GM12878 (cell line): ENCODE results near the gene ASAP3. TPM values are rescaled to one million over a fixed set of nuclear protein-coding genes. Genes with fewer than 3 reads are reported as not detected.

ENCODE experiments used
- ATAC-seq: fragments of 200-7000 bp; cut with Tn5 transposase; 3 replicates; pipeline ENCODE4 v1.9.1; 2020; ENCODE audit warnings: mild to moderate bottlenecking, moderate library complexity
- BruUV-seq: library from RNA; stranded (reverse); fragments of 400-500 nt; replicated peaks from 2 replicates; lab custom pipeline; 2021; lab: Mats Ljungman, UMichigan
- CTCF ChIA-PET: fragments of 300-600 bp; sonication (Branson Sonifier 250); formaldehyde crosslinking; extraction: SDS; loops from one replicate; lab custom pipeline; 2021; ENCODE audit warnings: inconsistent platforms; lab: Yijun Ruan, JAX
- POLR2A ChIA-PET: fragments of 350-600 bp; formaldehyde crosslinking; extraction: SDS; loops from one replicate; lab custom pipeline; 2021; ENCODE audit warnings: inconsistent platforms; lab: Charles Lee
- RAD21 ChIA-PET: fragments of 300-600 bp; sonication (Branson Sonifier 250); formaldehyde crosslinking; loops from one replicate; lab custom pipeline; 2023; ENCODE audit warnings: antibody characterized with exemption; ENCODE audit not compliant: unreplicated experiment; lab: Charles Lee
- SMC1A ChIA-PET: fragments of 300-600 bp; sonication (Branson Sonifier 250); formaldehyde crosslinking; loops from one replicate; lab custom pipeline; 2023; ENCODE audit not compliant: unreplicated experiment, uncharacterized antibody; lab: Charles Lee
- DNase-seq: peaks from one replicate; pipeline ENCODE4 v3.0.0-alpha.2; 2011; ENCODE audit warnings: low read depth, low spot score
- FAIRE-seq: peaks from 3 replicates; lab custom pipeline; 2011; peaks lifted over from hg19 to GRCh38; lab: Jason Lieb, UNC
- H2AFZ ChIP-seq: 2 replicates; pipeline ENCODE4 v1.6.0; 2011; ENCODE audit warnings: low read depth, low read length, control low read depth; ENCODE audit not compliant: control insufficient read depth
- H3K27ac ChIP-seq: 2 replicates; pipeline ENCODE4 v1.5.1; 2011; ENCODE audit warnings: control low read depth; ENCODE audit not compliant: control insufficient read depth, insufficient read depth
- H3K27me3 ChIP-seq, 2 experiments: replicated peaks in 1 of 2; 2 replicates each; pipeline versions ENCODE4 v1.6.0 to v1.6.1; 2011; ENCODE audit warnings: low read length in 1 of 2; ENCODE audit not compliant: control insufficient read depth in 2 of 2, insufficient read depth in 2 of 2
- H3K36me3 ChIP-seq, 2 experiments: 2 replicates each; pipeline ENCODE4 v1.5.1; 2011; ENCODE audit warnings: low read length in 1 of 2; ENCODE audit not compliant: control insufficient read depth in 2 of 2, insufficient read depth in 2 of 2
- H3K4me1 ChIP-seq: 2 replicates; pipeline ENCODE4 v1.6.1; 2011; ENCODE audit warnings: mild to moderate bottlenecking, low read length, moderate library complexity, mixed read lengths; ENCODE audit not compliant: control insufficient read depth, insufficient read depth
- H3K4me2 ChIP-seq: 2 replicates; pipeline ENCODE4 v1.6.0; 2011; ENCODE audit warnings: control low read depth; ENCODE audit not compliant: control insufficient read depth, insufficient read depth
- H3K4me3 ChIP-seq: fragments of 200-600 bp; sonication (generic); 2 replicates; pipeline ENCODE4 v1.5.1; 2016
- H3K79me2 ChIP-seq: 2 replicates; pipeline ENCODE4 v1.6.0; 2011; ENCODE audit warnings: low read length; ENCODE audit not compliant: control insufficient read depth, insufficient read depth
- H3K9ac ChIP-seq: 2 replicates; pipeline ENCODE4 v1.8.0; 2011; ENCODE audit warnings: low read length, control low read depth, mixed read lengths; ENCODE audit not compliant: control insufficient read depth, insufficient read depth
- H3K9me3 ChIP-seq: replicated peaks from 3 replicates; pipeline ENCODE4 v1.5.1; 2011; ENCODE audit warnings: mild to moderate bottlenecking, low read length; ENCODE audit not compliant: control insufficient read depth, insufficient read depth
- H4K20me1 ChIP-seq: 2 replicates; pipeline ENCODE4 v1.6.0; 2011; ENCODE audit not compliant: control insufficient read depth, insufficient read depth
- BCL3 ChIP-seq: IDR thresholded peaks from 2 replicates; pipeline ENCODE4 v1.6.1; 2011; ENCODE audit warnings: borderline replicate concordance, low read depth, mild to moderate bottlenecking, moderate library complexity, low read length; ENCODE audit not compliant: insufficient read depth, poor library complexity, severe bottlenecking
- BCLAF1 ChIP-seq: fragments of 450-650 bp; IDR thresholded peaks from 2 replicates; pipeline ENCODE4 v1.6.1; 2017; ENCODE audit warnings: antibody characterized with exemption, mild to moderate bottlenecking, moderate library complexity
- CEBPB ChIP-seq, 2 experiments: fragments of 150-350 bp in 1 of 2; IDR thresholded peaks; 2 replicates each; pipeline ENCODE4 v1.6.1; 2012 to 2014; ENCODE audit warnings: low read depth in 2 of 2, low read length in 2 of 2, borderline replicate concordance in 1 of 2, inconsistent platforms in 1 of 2
- IRF4 ChIP-seq: IDR thresholded peaks from 2 replicates; pipeline ENCODE4 v1.6.1; 2011; ENCODE audit warnings: low read depth, low read length
- NFXL1 ChIP-seq: fragments of 450-650 bp; IDR thresholded peaks from 2 replicates; pipeline ENCODE4 v1.6.1; 2017; ENCODE audit warnings: antibody characterized with exemption, mild to moderate bottlenecking, borderline replicate concordance
- PAX5 ChIP-seq: IDR thresholded peaks from 2 replicates; pipeline ENCODE4 v1.6.1; 2011; ENCODE audit warnings: low read depth, low read length, borderline replicate concordance
- POLR2A ChIP-seq: IDR thresholded peaks from 2 replicates; pipeline ENCODE4 v1.6.1; 2011; ENCODE audit warnings: low read depth, mild to moderate bottlenecking, low read length
- POLR2AphosphoS2 ChIP-seq: IDR thresholded peaks from 2 replicates; pipeline ENCODE4 v1.6.1; 2011; ENCODE audit warnings: low read depth, mild to moderate bottlenecking, low read length, improper control_type of control experiment, moderate library complexity
- RELA ChIP-seq: fragments of 450-650 bp; IDR thresholded peaks from 2 replicates; pipeline ENCODE4 v1.8.0; 2014; ENCODE audit warnings: borderline replicate concordance; ENCODE audit not compliant: partially characterized antibody
- RFX5 ChIP-seq: IDR thresholded peaks from 2 replicates; pipeline ENCODE4 v1.6.1; 2011; ENCODE audit warnings: low read depth, low read length, improper control_type of control experiment
- SMARCA5 ChIP-seq: fragments of 450-650 bp; IDR thresholded peaks from 2 replicates; pipeline ENCODE4 v1.6.1; 2017; ENCODE audit warnings: mild to moderate bottlenecking
- ZNF687 ChIP-seq: fragments of 450-650 bp; IDR thresholded peaks from 2 replicates; pipeline ENCODE4 v1.6.1; 2017; ENCODE audit warnings: mild to moderate bottlenecking, moderate library complexity
- ZZZ3 ChIP-seq: IDR thresholded peaks from 2 replicates; pipeline ENCODE4 v1.6.1; 2011; ENCODE audit warnings: low read depth; ENCODE audit not compliant: control insufficient read depth, insufficient read length
- WGBS: methylation state at CpG from one replicate; pipeline ENCODE4 v1.1.6; 2016; ENCODE audit warnings: low lambda C conversion rate; ENCODE audit not compliant: insufficient replicate concordance, insufficient coverage; ENCODE audit errors: missing lambda C conversion rate; 5-methylcytosine and 5-hydroxymethylcytosine counted together
- in situ Hi-C: fragments of 300-500 bp; cut with MboI; formaldehyde crosslinking; loops from 9 replicates; pipeline ENCODE4 v1.14.3; 2018; ENCODE audit warnings: mixed read lengths
- intact Hi-C: fragments of 100-400 bp; cut with micrococcal nuclease; formaldehyde crosslinking; loops from one replicate; pipeline ENCODE4 v1.14.2; 2022; ENCODE audit not compliant: unreplicated experiment
- polyA plus RNA-seq, 11 experiments: library from polyadenylated mRNA; depleted of rRNA in 4 of 11; unstranded in 6 of 11; stranded (reverse) in 5 of 11; fragments of >200 nt; fragmentation: Nextera tagmentation in 4 of 11; fragmentation: Illumina TruSeq in 1 of 11; extraction: Ambion mirVana in 4 of 11; extraction: Trizol in 1 of 11; gene quantifications; 1 replicate in 1 of 11; 2 replicates in 10 of 11; pipeline versions ENCODE4 v1.2.1 to v1.2.3, GENCODE V29; 2011 to 2016; ENCODE audit warnings: inconsistent platforms in 2 of 11, missing spikeins in 2 of 11, low read depth in 1 of 11
- total RNA-seq, 4 experiments: library from RNA; depleted of rRNA in 3 of 4; stranded (reverse); fragments of >200 nt in 3 of 4; fragmentation: Illumina TruSeq in 1 of 4; extraction: Trizol in 1 of 4; gene quantifications; 2 replicates each; pipeline versions ENCODE4 v1.2.1 to v1.2.3, GENCODE V29; 2013 to 2021

The ASAP3 gene
- total and polyA plus RNA-seq, 10 of the 15 experiments (the other 5 are each of a cell fraction or from before 2014, with no cell fraction given) = 0.04 to 0.92 (median 0.34) TPM; not detected in 1

- ChIA-PET SMC1A (no interaction called here), RAD21 (no interaction called here), CTCF (no interaction called here), POLR2A (no interaction called here)
- 45% methylated on average over 6 of the region's 6 CpGs for WGBS
- H3K9ac ChIP-seq = no peak overlapping the region
- in situ Hi-C loops = no loop called here
- H3K27me3 ChIP-seq = 0 out of 4 replicates have a peak, but pooled peaks cover 0 to 2% of the 10 kb centered on the region in 2 experiments
- H3K79me2 ChIP-seq = no peaks in the 10 kb centered on the region
- no peak overlapping the region for H3K4me3 ChIP-seq
- H3K9me3 ChIP-seq = no peaks in the 10 kb centered on the region
- H3K36me3 ChIP-seq = no peaks in the 10 kb centered on the region
- intact Hi-C loops = no loop called here
- no TSS peak for BruUV-seq
- no peaks in the 10 kb centered on the region for H4K20me1 ChIP-seq
- H3K4me2 ChIP-seq = no peak overlapping the region
- FAIRE-seq (no peak), DNase-seq (no peak), ATAC-seq (no peak)
- H3K4me1 ChIP-seq = no peaks in the 10 kb centered on the region; the same call in 1 of the 2 replicates
- H3K27ac ChIP-seq = no peak overlapping the region
- no peak overlapping the region for H2AFZ ChIP-seq
- TF ChIP-seq POLR2AphosphoS2 = no peak
- no peak for TF ChIP-seq ZNF687
- TF ChIP-seq POLR2A = no peak
- no peak for TF ChIP-seq PAX5
- TF ChIP-seq ZZZ3 = no peak
- TF ChIP-seq SMARCA5 = no peak
- TF ChIP-seq NFXL1 = no peak
- TF ChIP-seq CEBPB (IDR thresholded peaks at IDR 0.05; ENCODE audit: borderline replicate concordance in 1 of 2, low read depth in 2 of 2, low read length in 2 of 2) = no peak
- no peak for TF ChIP-seq IRF4
- TF ChIP-seq RELA = no peak
- no peak for TF ChIP-seq BCLAF1
- TF ChIP-seq RFX5 = no peak
- no peak for TF ChIP-seq BCL3
Measured at GRCh38 chr1:23475134-23475628, 8.8 kb downstream of the ASAP3 start.
